ENCODE data around the gene HSD11B1.

- TF ChIP-seq POLR2A (IDR thresholded peaks at IDR 0.05) (no peak), CTCF (IDR thresholded peaks at IDR 0.05) (no peak)
These were observed 36.9 kb upstream of the HSD11B1 start for GRCh38 chr1:209667708-209668107.
